G401.6 (cell line): ENCODE results near the gene CYS1.
"Not testable (repeated sequence)": the region's sequence is repeated elsewhere in the genome, so short reads cannot be mapped to it uniquely, and the experiment has no call there.

Experiments
- FAIRE-seq: peaks from 2 replicates; lab custom pipeline; 2012; peaks lifted over from hg19 to GRCh38; lab: Jason Lieb, UNC

CYS1 gene

GRCh38 chr2:10029875-10030223, 50.4 kb downstream of the CYS1 start:
- FAIRE-seq = no peak

GRCh38 chr2:10028988-10029874, 51.0 kb downstream of the CYS1 start:
- no peak for FAIRE-seq

GRCh38 chr2:10028407-10028987, 51.7 kb downstream of the CYS1 start:
- no peak for FAIRE-seq

- FAIRE-seq = no peak
These were observed 52.4 kb downstream of the CYS1 start for GRCh38 chr2:10027660-10028330.

- no peak for FAIRE-seq
These were observed 53.2 kb downstream of the CYS1 start for GRCh38 chr2:10026940-10027569.

- FAIRE-seq = no peak
These were observed 57.1 kb downstream of the CYS1 start for GRCh38 chr2:10022966-10023662.

GRCh38 chr2:10022445-10022844, 57.8 kb downstream of the CYS1 start:
- no peak for FAIRE-seq

- no peak for FAIRE-seq
These were observed 58.2 kb downstream of the CYS1 start for GRCh38 chr2:10022041-10022421.

- FAIRE-seq = no peak
These were observed 60.4 kb downstream of the CYS1 start for GRCh38 chr2:10019602-10020400.

GRCh38 chr2:10019174-10019573, 61.0 kb downstream of the CYS1 start:
- FAIRE-seq = no peak

GRCh38 chr2:10017313-10017941, 62.8 kb downstream of the CYS1 start:
- FAIRE-seq = no peak

GRCh38 chr2:10016802-10017258, 63.4 kb downstream of the CYS1 start:
- FAIRE-seq = no peak

GRCh38 chr2:10016001-10016801, 64.0 kb downstream of the CYS1 start:
- no peak for FAIRE-seq

GRCh38 chr2:10015376-10015989, 64.7 kb downstream of the CYS1 start:
- not testable (repeated sequence) for FAIRE-seq

- FAIRE-seq = no peak
These were observed 65.6 kb downstream of the CYS1 start for GRCh38 chr2:10014418-10015190.

GRCh38 chr2:10013651-10014417, 66.4 kb downstream of the CYS1 start:
- not testable (repeated sequence) for FAIRE-seq

- FAIRE-seq = no peak
These were observed 67.2 kb downstream of the CYS1 start for GRCh38 chr2:10012963-10013461.
